H1 (cell line): ENCODE data around the gene PRSS21. TPM values are rescaled to one million over a fixed set of nuclear protein-coding genes. Genes with fewer than 3 reads are reported as not detected.

Experiments
- CBX5 ChIP-seq: fragments of 300-800, 300-1000 bp; sonication (generic); IDR thresholded peaks from 2 replicates; pipeline ENCODE4 v1.7.1; 2016; ENCODE audit warnings: antibody characterized with exemption, low read length, low read depth
- CHD1 ChIP-seq: IDR thresholded peaks from 2 replicates; pipeline ENCODE4 v1.6.1; 2012; ENCODE audit warnings: low read depth, low read length, improper control_type of control experiment
- CTBP2 ChIP-seq: IDR thresholded peaks from 2 replicates; pipeline ENCODE4 v1.7.0; 2011; ENCODE audit warnings: borderline replicate concordance, mild to moderate bottlenecking, moderate library complexity, mixed read lengths, low read length; ENCODE audit not compliant: insufficient read depth, insufficient read length
- SIX5 ChIP-seq: IDR thresholded peaks from 2 replicates; pipeline ENCODE4 v1.6.1; 2011; ENCODE audit warnings: mild to moderate bottlenecking, low read depth, low read length
- ZNF274 ChIP-seq: IDR thresholded peaks from 2 replicates; pipeline ENCODE4 v1.7.0; 2012; ENCODE audit warnings: low read length, borderline replicate concordance; ENCODE audit errors: extremely low read depth
- polyA plus RNA-seq, 7 experiments: library from polyadenylated mRNA; depleted of rRNA in 3 of 7; stranded (reverse) in 5 of 7; unstranded in 2 of 7; fragments of >200 nt in 5 of 7; fragments of 200-250 nt in 2 of 7; gene quantifications; 1 replicate in 5 of 7; 2 replicates in 1 of 7; 4 replicates in 1 of 7; pipeline versions ENCODE4 v1.2.1 to v1.2.3, GENCODE V29; 2011 to 2013; ENCODE audit warnings: missing spikeins in 2 of 7, mixed read lengths in 2 of 7
- total RNA-seq: library from RNA; stranded (reverse); fragmentation: NEBNext Ultra II Directional; extraction: Animal tissue kit (Norgen Biotek cat#: 25700); gene quantifications from 2 replicates; pipeline ENCODE4 v1.2.1, GENCODE V29; 2021
- TF ChIP-seq, protein P1 (sequence below): fragments of 300-600 bp; sonication (generic); IDR thresholded peaks from 2 replicates; pipeline ENCODE4 v1.7.1; 2012; ENCODE audit warnings: low read length, moderate library complexity, mild to moderate bottlenecking, inconsistent platforms; ENCODE audit not compliant: insufficient replicate concordance
- TF ChIP-seq, protein P2 (sequence below): IDR thresholded peaks from 2 replicates; pipeline ENCODE4 v1.6.1; 2011; ENCODE audit warnings: low read depth, mild to moderate bottlenecking, low read length; ENCODE audit not compliant: insufficient read depth
- TF ChIP-seq, protein P3 (sequence below): IDR thresholded peaks from 2 replicates; pipeline ENCODE4 v1.6.1; 2011; ENCODE audit warnings: low read length, improper control_type of control experiment

The PRSS21 gene
- total and polyA plus RNA-seq, 2 of the 8 experiments (the other 6 are each of a cell fraction or from before 2014, with no cell fraction given), result 0.76 to 1.0 TPM

DNA sequence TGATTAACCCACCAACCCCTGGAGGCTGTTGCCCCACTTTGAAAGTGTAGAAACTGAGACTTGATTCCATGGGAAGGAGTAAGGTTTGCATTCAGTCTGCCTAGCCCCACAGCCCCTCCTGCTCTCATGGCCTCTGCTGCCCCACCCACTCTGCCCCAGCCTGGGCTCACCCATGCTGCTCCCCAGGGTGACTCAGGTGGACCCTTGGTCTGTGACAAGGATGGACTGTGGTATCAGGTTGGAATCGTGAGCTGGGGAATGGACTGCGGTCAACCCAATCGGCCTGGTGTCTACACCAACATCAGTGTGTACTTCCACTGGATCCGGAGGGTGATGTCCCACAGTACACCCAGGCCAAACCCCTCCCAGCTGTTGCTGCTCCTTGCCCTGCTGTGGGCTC, 12.3 kb upstream of the PRSS21 start (continued):
- TF ChIP-seq, protein P1, sequence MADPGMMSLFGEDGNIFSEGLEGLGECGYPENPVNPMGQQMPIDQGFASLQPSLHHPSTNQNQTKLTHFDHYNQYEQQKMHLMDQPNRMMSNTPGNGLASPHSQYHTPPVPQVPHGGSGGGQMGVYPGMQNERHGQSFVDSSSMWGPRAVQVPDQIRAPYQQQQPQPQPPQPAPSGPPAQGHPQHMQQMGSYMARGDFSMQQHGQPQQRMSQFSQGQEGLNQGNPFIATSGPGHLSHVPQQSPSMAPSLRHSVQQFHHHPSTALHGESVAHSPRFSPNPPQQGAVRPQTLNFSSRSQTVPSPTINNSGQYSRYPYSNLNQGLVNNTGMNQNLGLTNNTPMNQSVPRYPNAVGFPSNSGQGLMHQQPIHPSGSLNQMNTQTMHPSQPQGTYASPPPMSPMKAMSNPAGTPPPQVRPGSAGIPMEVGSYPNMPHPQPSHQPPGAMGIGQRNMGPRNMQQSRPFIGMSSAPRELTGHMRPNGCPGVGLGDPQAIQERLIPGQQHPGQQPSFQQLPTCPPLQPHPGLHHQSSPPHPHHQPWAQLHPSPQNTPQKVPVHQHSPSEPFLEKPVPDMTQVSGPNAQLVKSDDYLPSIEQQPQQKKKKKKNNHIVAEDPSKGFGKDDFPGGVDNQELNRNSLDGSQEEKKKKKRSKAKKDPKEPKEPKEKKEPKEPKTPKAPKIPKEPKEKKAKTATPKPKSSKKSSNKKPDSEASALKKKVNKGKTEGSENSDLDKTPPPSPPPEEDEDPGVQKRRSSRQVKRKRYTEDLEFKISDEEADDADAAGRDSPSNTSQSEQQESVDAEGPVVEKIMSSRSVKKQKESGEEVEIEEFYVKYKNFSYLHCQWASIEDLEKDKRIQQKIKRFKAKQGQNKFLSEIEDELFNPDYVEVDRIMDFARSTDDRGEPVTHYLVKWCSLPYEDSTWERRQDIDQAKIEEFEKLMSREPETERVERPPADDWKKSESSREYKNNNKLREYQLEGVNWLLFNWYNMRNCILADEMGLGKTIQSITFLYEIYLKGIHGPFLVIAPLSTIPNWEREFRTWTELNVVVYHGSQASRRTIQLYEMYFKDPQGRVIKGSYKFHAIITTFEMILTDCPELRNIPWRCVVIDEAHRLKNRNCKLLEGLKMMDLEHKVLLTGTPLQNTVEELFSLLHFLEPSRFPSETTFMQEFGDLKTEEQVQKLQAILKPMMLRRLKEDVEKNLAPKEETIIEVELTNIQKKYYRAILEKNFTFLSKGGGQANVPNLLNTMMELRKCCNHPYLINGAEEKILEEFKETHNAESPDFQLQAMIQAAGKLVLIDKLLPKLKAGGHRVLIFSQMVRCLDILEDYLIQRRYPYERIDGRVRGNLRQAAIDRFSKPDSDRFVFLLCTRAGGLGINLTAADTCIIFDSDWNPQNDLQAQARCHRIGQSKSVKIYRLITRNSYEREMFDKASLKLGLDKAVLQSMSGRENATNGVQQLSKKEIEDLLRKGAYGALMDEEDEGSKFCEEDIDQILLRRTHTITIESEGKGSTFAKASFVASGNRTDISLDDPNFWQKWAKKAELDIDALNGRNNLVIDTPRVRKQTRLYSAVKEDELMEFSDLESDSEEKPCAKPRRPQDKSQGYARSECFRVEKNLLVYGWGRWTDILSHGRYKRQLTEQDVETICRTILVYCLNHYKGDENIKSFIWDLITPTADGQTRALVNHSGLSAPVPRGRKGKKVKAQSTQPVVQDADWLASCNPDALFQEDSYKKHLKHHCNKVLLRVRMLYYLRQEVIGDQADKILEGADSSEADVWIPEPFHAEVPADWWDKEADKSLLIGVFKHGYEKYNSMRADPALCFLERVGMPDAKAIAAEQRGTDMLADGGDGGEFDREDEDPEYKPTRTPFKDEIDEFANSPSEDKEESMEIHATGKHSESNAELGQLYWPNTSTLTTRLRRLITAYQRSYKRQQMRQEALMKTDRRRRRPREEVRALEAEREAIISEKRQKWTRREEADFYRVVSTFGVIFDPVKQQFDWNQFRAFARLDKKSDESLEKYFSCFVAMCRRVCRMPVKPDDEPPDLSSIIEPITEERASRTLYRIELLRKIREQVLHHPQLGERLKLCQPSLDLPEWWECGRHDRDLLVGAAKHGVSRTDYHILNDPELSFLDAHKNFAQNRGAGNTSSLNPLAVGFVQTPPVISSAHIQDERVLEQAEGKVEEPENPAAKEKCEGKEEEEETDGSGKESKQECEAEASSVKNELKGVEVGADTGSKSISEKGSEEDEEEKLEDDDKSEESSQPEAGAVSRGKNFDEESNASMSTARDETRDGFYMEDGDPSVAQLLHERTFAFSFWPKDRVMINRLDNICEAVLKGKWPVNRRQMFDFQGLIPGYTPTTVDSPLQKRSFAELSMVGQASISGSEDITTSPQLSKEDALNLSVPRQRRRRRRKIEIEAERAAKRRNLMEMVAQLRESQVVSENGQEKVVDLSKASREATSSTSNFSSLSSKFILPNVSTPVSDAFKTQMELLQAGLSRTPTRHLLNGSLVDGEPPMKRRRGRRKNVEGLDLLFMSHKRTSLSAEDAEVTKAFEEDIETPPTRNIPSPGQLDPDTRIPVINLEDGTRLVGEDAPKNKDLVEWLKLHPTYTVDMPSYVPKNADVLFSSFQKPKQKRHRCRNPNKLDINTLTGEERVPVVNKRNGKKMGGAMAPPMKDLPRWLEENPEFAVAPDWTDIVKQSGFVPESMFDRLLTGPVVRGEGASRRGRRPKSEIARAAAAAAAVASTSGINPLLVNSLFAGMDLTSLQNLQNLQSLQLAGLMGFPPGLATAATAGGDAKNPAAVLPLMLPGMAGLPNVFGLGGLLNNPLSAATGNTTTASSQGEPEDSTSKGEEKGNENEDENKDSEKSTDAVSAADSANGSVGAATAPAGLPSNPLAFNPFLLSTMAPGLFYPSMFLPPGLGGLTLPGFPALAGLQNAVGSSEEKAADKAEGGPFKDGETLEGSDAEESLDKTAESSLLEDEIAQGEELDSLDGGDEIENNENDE, result no peak
- TF ChIP-seq CBX5, result no peak
- TF ChIP-seq, protein P2, sequence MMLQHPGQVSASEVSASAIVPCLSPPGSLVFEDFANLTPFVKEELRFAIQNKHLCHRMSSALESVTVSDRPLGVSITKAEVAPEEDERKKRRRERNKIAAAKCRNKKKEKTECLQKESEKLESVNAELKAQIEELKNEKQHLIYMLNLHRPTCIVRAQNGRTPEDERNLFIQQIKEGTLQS, result no peak
- no peak for TF ChIP-seq ZNF274
- TF ChIP-seq CHD1, result no peak
- no peak for TF ChIP-seq SIX5
- no peak for TF ChIP-seq CTBP2
- TF ChIP-seq, protein P3, sequence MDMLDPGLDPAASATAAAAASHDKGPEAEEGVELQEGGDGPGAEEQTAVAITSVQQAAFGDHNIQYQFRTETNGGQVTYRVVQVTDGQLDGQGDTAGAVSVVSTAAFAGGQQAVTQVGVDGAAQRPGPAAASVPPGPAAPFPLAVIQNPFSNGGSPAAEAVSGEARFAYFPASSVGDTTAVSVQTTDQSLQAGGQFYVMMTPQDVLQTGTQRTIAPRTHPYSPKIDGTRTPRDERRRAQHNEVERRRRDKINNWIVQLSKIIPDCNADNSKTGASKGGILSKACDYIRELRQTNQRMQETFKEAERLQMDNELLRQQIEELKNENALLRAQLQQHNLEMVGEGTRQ, result no peak
